GM12878 (cell line): ENCODE results near the gene IQGAP2. TPM values are rescaled to one million over a fixed set of nuclear protein-coding genes. Genes with fewer than 3 reads are reported as not detected.
A peak's percentile ranks its signal among the peaks of the same experiment; 100 is the strongest.
"Not testable (repeated sequence)": the region's sequence is repeated elsewhere in the genome, so short reads cannot be mapped to it uniquely, and the experiment has no call there.

ENCODE experiments used
- ATAC-seq: fragments of 200-7000 bp; cut with Tn5 transposase; 3 replicates; pipeline ENCODE4 v1.9.1; 2020; ENCODE audit warnings: mild to moderate bottlenecking, moderate library complexity
- BruUV-seq: library from RNA; stranded (reverse); fragments of 400-500 nt; replicated peaks from 2 replicates; lab custom pipeline; 2021; lab: Mats Ljungman, UMichigan
- CTCF ChIA-PET: fragments of 300-600 bp; sonication (Branson Sonifier 250); formaldehyde crosslinking; extraction: SDS; loops from one replicate; lab custom pipeline; 2021; ENCODE audit warnings: inconsistent platforms; lab: Yijun Ruan, JAX
- POLR2A ChIA-PET: fragments of 350-600 bp; formaldehyde crosslinking; extraction: SDS; loops from one replicate; lab custom pipeline; 2021; ENCODE audit warnings: inconsistent platforms; lab: Charles Lee
- RAD21 ChIA-PET: fragments of 300-600 bp; sonication (Branson Sonifier 250); formaldehyde crosslinking; loops from one replicate; lab custom pipeline; 2023; ENCODE audit warnings: antibody characterized with exemption; ENCODE audit not compliant: unreplicated experiment; lab: Charles Lee
- SMC1A ChIA-PET: fragments of 300-600 bp; sonication (Branson Sonifier 250); formaldehyde crosslinking; loops from one replicate; lab custom pipeline; 2023; ENCODE audit not compliant: unreplicated experiment, uncharacterized antibody; lab: Charles Lee
- DNase-seq: peaks from one replicate; pipeline ENCODE4 v3.0.0-alpha.2; 2011; ENCODE audit warnings: low read depth, low spot score
- FAIRE-seq: peaks from 3 replicates; lab custom pipeline; 2011; peaks lifted over from hg19 to GRCh38; lab: Jason Lieb, UNC
- H2AFZ ChIP-seq: 2 replicates; pipeline ENCODE4 v1.6.0; 2011; ENCODE audit warnings: low read depth, low read length, control low read depth; ENCODE audit not compliant: control insufficient read depth
- H3K27ac ChIP-seq: 2 replicates; pipeline ENCODE4 v1.5.1; 2011; ENCODE audit warnings: control low read depth; ENCODE audit not compliant: control insufficient read depth, insufficient read depth
- H3K27me3 ChIP-seq, 2 experiments: replicated peaks in 1 of 2; 2 replicates each; pipeline versions ENCODE4 v1.6.0 to v1.6.1; 2011; ENCODE audit warnings: low read length in 1 of 2; ENCODE audit not compliant: control insufficient read depth in 2 of 2, insufficient read depth in 2 of 2
- H3K36me3 ChIP-seq, 2 experiments: 2 replicates each; pipeline ENCODE4 v1.5.1; 2011; ENCODE audit warnings: low read length in 1 of 2; ENCODE audit not compliant: control insufficient read depth in 2 of 2, insufficient read depth in 2 of 2
- H3K4me1 ChIP-seq: 2 replicates; pipeline ENCODE4 v1.6.1; 2011; ENCODE audit warnings: mild to moderate bottlenecking, low read length, moderate library complexity, mixed read lengths; ENCODE audit not compliant: control insufficient read depth, insufficient read depth
- H3K4me2 ChIP-seq: 2 replicates; pipeline ENCODE4 v1.6.0; 2011; ENCODE audit warnings: control low read depth; ENCODE audit not compliant: control insufficient read depth, insufficient read depth
- H3K4me3 ChIP-seq: fragments of 200-600 bp; sonication (generic); 2 replicates; pipeline ENCODE4 v1.5.1; 2016
- H3K79me2 ChIP-seq: 2 replicates; pipeline ENCODE4 v1.6.0; 2011; ENCODE audit warnings: low read length; ENCODE audit not compliant: control insufficient read depth, insufficient read depth
- H3K9ac ChIP-seq: 2 replicates; pipeline ENCODE4 v1.8.0; 2011; ENCODE audit warnings: low read length, control low read depth, mixed read lengths; ENCODE audit not compliant: control insufficient read depth, insufficient read depth
- H3K9me3 ChIP-seq: replicated peaks from 3 replicates; pipeline ENCODE4 v1.5.1; 2011; ENCODE audit warnings: mild to moderate bottlenecking, low read length; ENCODE audit not compliant: control insufficient read depth, insufficient read depth
- H4K20me1 ChIP-seq: 2 replicates; pipeline ENCODE4 v1.6.0; 2011; ENCODE audit not compliant: control insufficient read depth, insufficient read depth
- CBX5 ChIP-seq: sonication (generic); IDR thresholded peaks from 2 replicates; pipeline ENCODE4 v1.6.1; 2016; ENCODE audit warnings: low read depth, moderate library complexity, mild to moderate bottlenecking, inconsistent platforms
- CHD2 ChIP-seq: IDR thresholded peaks from 2 replicates; pipeline ENCODE4 v1.6.1; 2011; ENCODE audit warnings: low read depth, low read length, improper control_type of control experiment, borderline replicate concordance
- CUX1 ChIP-seq: IDR thresholded peaks from 2 replicates; pipeline ENCODE4 v1.6.1; 2012; ENCODE audit warnings: improper control_type of control experiment, low read depth, low read length; ENCODE audit not compliant: insufficient replicate concordance
- IKZF2 ChIP-seq, 2 experiments: fragments of 450-650 bp; IDR thresholded peaks; 2 replicates each; pipeline ENCODE4 v1.6.1; 2017; ENCODE audit warnings: mild to moderate bottlenecking in 2 of 2, moderate library complexity in 2 of 2
- NFYB ChIP-seq: IDR thresholded peaks from 2 replicates; pipeline ENCODE4 v1.6.1; 2011; ENCODE audit warnings: low read depth, mild to moderate bottlenecking, low read length, improper control_type of control experiment, moderate library complexity; ENCODE audit not compliant: insufficient read depth
- NR2C1 ChIP-seq: fragments of 450-650 bp; IDR thresholded peaks from 2 replicates; pipeline ENCODE4 v1.6.1; 2017; ENCODE audit warnings: antibody characterized with exemption, mild to moderate bottlenecking, moderate library complexity
- SPI1 ChIP-seq: IDR thresholded peaks from 2 replicates; pipeline ENCODE4 v1.6.1; 2011; ENCODE audit warnings: low read depth, mild to moderate bottlenecking, low read length, moderate library complexity, borderline replicate concordance; ENCODE audit not compliant: insufficient read depth
- WRNIP1 ChIP-seq: IDR thresholded peaks from 2 replicates; pipeline ENCODE4 v1.6.1; 2011; ENCODE audit warnings: low read depth, low read length, improper control_type of control experiment, borderline replicate concordance
- ZNF207 ChIP-seq: fragments of 450-650 bp; IDR thresholded peaks from 2 replicates; pipeline ENCODE4 v1.6.1; 2014; ENCODE audit warnings: antibody characterized with exemption, mild to moderate bottlenecking, borderline replicate concordance
- WGBS: methylation state at CpG from one replicate; pipeline ENCODE4 v1.1.6; 2016; ENCODE audit warnings: low lambda C conversion rate; ENCODE audit not compliant: insufficient replicate concordance, insufficient coverage; ENCODE audit errors: missing lambda C conversion rate; 5-methylcytosine and 5-hydroxymethylcytosine counted together
- in situ Hi-C: fragments of 300-500 bp; cut with MboI; formaldehyde crosslinking; loops from 9 replicates; pipeline ENCODE4 v1.14.3; 2018; ENCODE audit warnings: mixed read lengths
- intact Hi-C: fragments of 100-400 bp; cut with micrococcal nuclease; formaldehyde crosslinking; loops from one replicate; pipeline ENCODE4 v1.14.2; 2022; ENCODE audit not compliant: unreplicated experiment
- polyA plus RNA-seq, 11 experiments: library from polyadenylated mRNA; depleted of rRNA in 4 of 11; unstranded in 6 of 11; stranded (reverse) in 5 of 11; fragments of >200 nt; fragmentation: Nextera tagmentation in 4 of 11; fragmentation: Illumina TruSeq in 1 of 11; extraction: Ambion mirVana in 4 of 11; extraction: Trizol in 1 of 11; gene quantifications; 1 replicate in 1 of 11; 2 replicates in 10 of 11; pipeline versions ENCODE4 v1.2.1 to v1.2.3, GENCODE V29; 2011 to 2016; ENCODE audit warnings: inconsistent platforms in 2 of 11, missing spikeins in 2 of 11, low read depth in 1 of 11
- total RNA-seq, 4 experiments: library from RNA; depleted of rRNA in 3 of 4; stranded (reverse); fragments of >200 nt in 3 of 4; fragmentation: Illumina TruSeq in 1 of 4; extraction: Trizol in 1 of 4; gene quantifications; 2 replicates each; pipeline versions ENCODE4 v1.2.1 to v1.2.3, GENCODE V29; 2013 to 2021
- TF ChIP-seq, protein P1 (sequence below): IDR thresholded peaks from 2 replicates; pipeline ENCODE4 v1.6.1; 2012; ENCODE audit warnings: low read depth, low read length, improper control_type of control experiment

The IQGAP2 gene
- total and polyA plus RNA-seq, 10 of the 15 experiments (the other 5 are each of a cell fraction or from before 2014, with no cell fraction given) = 14.5 to 41.4 (median 21.8) TPM

- ChIA-PET CTCF (interaction anchor here (1.0 to 8.5 kb wide), 7 partner anchors 20 to 264 kb away, joined by 3 to 239 read pairs (median 4); no protein-coding TSS in a partner anchor), RAD21 (interaction anchor here (0.5 to 12.9 kb wide), 2 partner anchors 92 to 173 kb away, joined by 4 to 166 read pairs; no protein-coding TSS in a partner anchor), SMC1A (interaction anchor here (1.3 to 8.7 kb wide), 3 partner anchors 34 to 170 kb away, joined by 4 to 154 read pairs (median 6); no protein-coding TSS in a partner anchor)
- H3K9ac ChIP-seq, H3K36me3 ChIP-seq, DNase-seq, ATAC-seq, BruUV-seq, POLR2A ChIA-PET, H3K9me3 ChIP-seq, H3K4me1 ChIP-seq, H3K4me3 ChIP-seq: not testable (repeated sequence)
- FAIRE-seq = peak; percentile 27
- intact Hi-C loops = loop anchor here (5.0 kb wide), 1 partner anchor 263 kb away; no protein-coding TSS in a partner anchor
- TF ChIP-seq IKZF2 (IDR thresholded peaks at IDR 0.05) (peak in 1 of 2 experiments; percentile 40; a peak in 1 of 4 replicates), SPI1 (peak; percentile 19; the same call in 1 of the 2 replicates)
- TF ChIP-seq, all 136 proteins: peak for 2; not testable (repeated sequence) for 134
- not testable (repeated sequence) for H3K4me2 ChIP-seq, H3K27ac ChIP-seq, H3K79me2 ChIP-seq, H2AFZ ChIP-seq, H4K20me1 ChIP-seq, H3K27me3 ChIP-seq
- 0% methylated on average over 1 of the region's 1 CpG for WGBS
- in situ Hi-C loops = loop anchor here (5.0 kb wide), 1 partner anchor 38 kb away; no protein-coding TSS in a partner anchor
Measured at GRCh38 chr5:76603991-76604390, 200.9 kb downstream of the IQGAP2 start.

- H3K27me3 ChIP-seq = no peaks in the 10 kb centered on the region
- no peaks in the 10 kb centered on the region for H3K4me1 ChIP-seq
- no peak overlapping the region for H3K27ac ChIP-seq
- intact Hi-C loops = loop anchor here (5.0 kb wide), 1 partner anchor 262 kb away; no protein-coding TSS in a partner anchor
- H3K36me3 ChIP-seq = 0 out of 4 replicates have a peak, but pooled peaks cover 0 to 3% of the 10 kb centered on the region in 2 experiments
- RAD21 ChIA-PET = interaction anchor here (12.9 kb wide), 1 partner anchor 172 kb away, joined by 166 read pairs; no protein-coding TSS in a partner anchor
- ATAC-seq (no peak), DNase-seq (no peak), FAIRE-seq (no peak)
- no peak overlapping the region for H2AFZ ChIP-seq
- in situ Hi-C loops = loop anchor here (5.0 kb wide), 1 partner anchor 37 kb away; no protein-coding TSS in a partner anchor
- WGBS = 100% methylated on average over 2 of the region's 2 CpGs
- BruUV-seq = no TSS peak
- H3K79me2 ChIP-seq = no peaks in the 10 kb centered on the region
- POLR2A ChIA-PET = no interaction called here
- no peak overlapping the region for H3K9ac ChIP-seq
- H3K9me3 ChIP-seq = no peaks in the 10 kb centered on the region
- CTCF ChIA-PET = interaction anchor here (1.4 to 8.5 kb wide), 6 partner anchors 21 to 170 kb away, joined by 3 to 239 read pairs (median 4); no protein-coding TSS in a partner anchor
- SMC1A ChIA-PET = interaction anchor here (0.7 to 8.7 kb wide), 4 partner anchors 34 to 169 kb away, joined by 3 to 154 read pairs (median 5); no protein-coding TSS in a partner anchor
- no peak overlapping the region for H3K4me2 ChIP-seq
- no peak overlapping the region for H3K4me3 ChIP-seq
- no peaks in the 10 kb centered on the region for H4K20me1 ChIP-seq
- TF ChIP-seq, protein P1, sequence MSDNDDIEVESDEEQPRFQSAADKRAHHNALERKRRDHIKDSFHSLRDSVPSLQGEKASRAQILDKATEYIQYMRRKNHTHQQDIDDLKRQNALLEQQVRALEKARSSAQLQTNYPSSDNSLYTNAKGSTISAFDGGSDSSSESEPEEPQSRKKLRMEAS = no peak
- TF ChIP-seq NR2C1 (no peak), NFYB (no peak), ZNF207 (no peak), CUX1 (no peak), WRNIP1 (no peak), CHD2 (no peak), CBX5 (no peak)
Measured at GRCh38 chr5:76604838-76605237, 201.8 kb downstream of the IQGAP2 start.
